ENCODE data around the gene PET100. TPM values are rescaled to one million over a fixed set of nuclear protein-coding genes. Genes with fewer than 3 reads are reported as not detected.

PET100 gene
- total RNA-seq, 1 donor from 2014 or later: 184 TPM

- peak overlapping the region; percentile 87 for H3K27ac Mint-ChIP-seq
- H3K4me3 Mint-ChIP-seq (ENCODE audit: low read depth): peak overlapping the region; percentile 76
- peaks cover 14% of the 10 kb centered on the region for H3K27me3 Mint-ChIP-seq
- no peak for DNase-seq (ENCODE audit: low spot score, unreplicated experiment)
- TF ChIP-seq CTCF (IDR thresholded peaks at IDR 0.05; ENCODE audit: unreplicated experiment): no peak
- peaks cover 4% of the 10 kb centered on the region for H3K36me3 Mint-ChIP-seq (ENCODE audit: insufficient read depth)
- H3K4me1 Mint-ChIP-seq (ENCODE audit: low read depth): no peaks in the 10 kb centered on the region
- H3K9me3 Mint-ChIP-seq (ENCODE audit: low read depth): no peaks in the 10 kb centered on the region
Observed at GRCh38 chr19:7637374-7638256, 8.0 kb downstream of the PET100 start.

- Mint-ChIP-seq H3K36me3 (ENCODE audit: insufficient read depth) (peaks cover 3% of the 10 kb centered on the region), H3K4me3 (ENCODE audit: low read depth) (peak overlapping the region; percentile 55), H3K27ac (peak overlapping the region; percentile 42), H3K9me3 (ENCODE audit: low read depth) (no peaks in the 10 kb centered on the region), H3K4me1 (ENCODE audit: low read depth) (no peaks in the 10 kb centered on the region), H3K27me3 (peaks cover 14% of the 10 kb centered on the region)
- no peak for DNase-seq (ENCODE audit: low spot score, unreplicated experiment)
- TF ChIP-seq CTCF (IDR thresholded peaks at IDR 0.05; ENCODE audit: unreplicated experiment): no peak
Observed at GRCh38 chr19:7638802-7639465, 9.3 kb downstream of the PET100 start.

- Mint-ChIP-seq H3K9me3 (ENCODE audit: low read depth) (no peaks in the 10 kb centered on the region), H3K27me3 (peaks cover 8% of the 10 kb centered on the region), H3K4me3 (ENCODE audit: low read depth) (peak overlapping the region; percentile 47), H3K4me1 (ENCODE audit: low read depth) (no peaks in the 10 kb centered on the region), H3K27ac (no peak overlapping the region), H3K36me3 (ENCODE audit: insufficient read depth) (peaks cover 3% of the 10 kb centered on the region)
- TF ChIP-seq CTCF (IDR thresholded peaks at IDR 0.05; ENCODE audit: unreplicated experiment): no peak
- no peak for DNase-seq (ENCODE audit: low spot score, unreplicated experiment)
Observed at GRCh38 chr19:7639863-7640348, 10.3 kb downstream of the PET100 start.

- Mint-ChIP-seq H3K4me3 (ENCODE audit: low read depth) (no peak overlapping the region), H3K27me3 (peaks cover 3% of the 10 kb centered on the region), H3K9me3 (ENCODE audit: low read depth) (no peaks in the 10 kb centered on the region), H3K36me3 (ENCODE audit: insufficient read depth) (peaks cover 5% of the 10 kb centered on the region), H3K4me1 (ENCODE audit: low read depth) (no peaks in the 10 kb centered on the region), H3K27ac (no peak overlapping the region)
- no peak for TF ChIP-seq CTCF (IDR thresholded peaks at IDR 0.05; ENCODE audit: unreplicated experiment)
- DNase-seq (ENCODE audit: low spot score, unreplicated experiment): no peak
Observed at GRCh38 chr19:7640803-7641202, 11.2 kb downstream of the PET100 start.
